Ectodermal cell (in vitro differentiated cells): ENCODE data around the gene CARD10.

ENCODE experiments used
- H3K27ac ChIP-seq: 2 replicates; pipeline ENCODE4 v1.7.0; 2013; ENCODE audit warnings: mild to moderate bottlenecking, low read depth, low read length; ENCODE audit not compliant: insufficient read depth, poor library complexity, severe bottlenecking
- H3K27me3 ChIP-seq: 2 replicates; pipeline ENCODE4 v1.7.0; 2013; ENCODE audit warnings: mild to moderate bottlenecking, low read length; ENCODE audit not compliant: insufficient read depth, control insufficient read depth, poor library complexity, severe bottlenecking
- H3K36me3 ChIP-seq: one replicate; pipeline ENCODE4 v1.7.0; 2013; ENCODE audit warnings: low read length; ENCODE audit not compliant: control insufficient read depth, insufficient read depth
- H3K4me1 ChIP-seq: one replicate; pipeline ENCODE4 v1.7.0; 2013; ENCODE audit warnings: low read length; ENCODE audit not compliant: control insufficient read depth, insufficient read depth
- H3K4me3 ChIP-seq: 2 replicates; pipeline ENCODE4 v1.7.0; 2013; ENCODE audit warnings: low read depth, low read length, control low read depth; ENCODE audit not compliant: insufficient read depth
- H3K9me3 ChIP-seq: 2 replicates; pipeline ENCODE4 v1.7.0; 2013; ENCODE audit warnings: mild to moderate bottlenecking, low read length, moderate library complexity; ENCODE audit not compliant: control insufficient read depth
- WGBS, 2 experiments: methylation state at CpG; one replicate each; pipeline ENCODE4 v1.1.7; 2013; ENCODE audit warnings: missing lambda C conversion rate in 2 of 2; 5-methylcytosine and 5-hydroxymethylcytosine counted together

Gene CARD10

GRCh38 chr22:37464181-37464580 is 55.0 kb downstream of the CARD10 start:
- 72 to 83% methylated on average over 4 of the region's 4 CpGs for WGBS, 2 experiments
- peaks cover 8% of the 10 kb centered on the region for H3K4me1 ChIP-seq
- H3K36me3 ChIP-seq = no peaks in the 10 kb centered on the region
- no peaks in the 10 kb centered on the region for H3K9me3 ChIP-seq
- H3K27me3 ChIP-seq = no peaks in the 10 kb centered on the region
- no peak overlapping the region for H3K4me3 ChIP-seq
- H3K27ac ChIP-seq = no peak overlapping the region

- H3K9me3 ChIP-seq = no peaks in the 10 kb centered on the region
- 4 to 7% methylated on average over 5 of the region's 5 CpGs for WGBS, 2 experiments
- H3K27me3 ChIP-seq = peaks cover 4% of the 10 kb centered on the region
- no peak overlapping the region for H3K4me3 ChIP-seq
- no peaks in the 10 kb centered on the region for H3K36me3 ChIP-seq
- H3K4me1 ChIP-seq = peaks cover 8% of the 10 kb centered on the region
- no peak overlapping the region for H3K27ac ChIP-seq
Measured at GRCh38 chr22:37462983-37463382, 56.2 kb downstream of the CARD10 start.

GRCh38 chr22:37462436-37462835 is 56.8 kb downstream of the CARD10 start:
- peaks cover 5% of the 10 kb centered on the region for H3K27me3 ChIP-seq
- WGBS, 2 experiments = 80 to 84% methylated on average over 5 of the region's 5 CpGs
- no peaks in the 10 kb centered on the region for H3K36me3 ChIP-seq
- peaks cover 4% of the 10 kb centered on the region for H3K4me1 ChIP-seq
- no peak overlapping the region for H3K27ac ChIP-seq
- H3K4me3 ChIP-seq = no peak overlapping the region
- H3K9me3 ChIP-seq = no peaks in the 10 kb centered on the region

GRCh38 chr22:37461961-37462360 is 57.3 kb downstream of the CARD10 start:
- Histone ChIP-seq H3K36me3 (no peaks in the 10 kb centered on the region), H3K9me3 (no peaks in the 10 kb centered on the region), H3K4me3 (no peak overlapping the region), H3K27me3 (peaks cover 5% of the 10 kb centered on the region), H3K4me1 (no peaks in the 10 kb centered on the region), H3K27ac (no peak overlapping the region)
- 60% methylated on average over 6 of the region's 6 CpGs for WGBS, 2 experiments

GRCh38 chr22:37460684-37461083 is 58.5 kb downstream of the CARD10 start:
- WGBS, 2 experiments = 92 to 100% methylated on average over 3 of the region's 3 CpGs
- Histone ChIP-seq H3K27ac (no peak overlapping the region), H3K4me1 (peaks cover 8% of the 10 kb centered on the region), H3K27me3 (peaks cover 5% of the 10 kb centered on the region), H3K36me3 (no peaks in the 10 kb centered on the region), H3K9me3 (no peaks in the 10 kb centered on the region), H3K4me3 (no peak overlapping the region)

- H3K27ac ChIP-seq = no peak overlapping the region
- 86 to 91% methylated on average over 9 of the region's 9 CpGs for WGBS, 2 experiments
- peaks cover 10% of the 10 kb centered on the region for H3K4me1 ChIP-seq
Measured at GRCh38 chr22:37459206-37459605, 60.0 kb downstream of the CARD10 start.

GRCh38 chr22:37457093-37457893 is 61.9 kb downstream of the CARD10 start:
- H3K36me3 ChIP-seq = no peaks in the 10 kb centered on the region
- H3K9me3 ChIP-seq = no peaks in the 10 kb centered on the region
- peaks cover 10% of the 10 kb centered on the region for H3K4me1 ChIP-seq
- no peak overlapping the region for H3K27ac ChIP-seq
- WGBS, 2 experiments = 33 to 38% methylated on average over 4 of the region's 4 CpGs
- H3K27me3 ChIP-seq = peaks cover 5% of the 10 kb centered on the region
- no peak overlapping the region for H3K4me3 ChIP-seq

More at GRCh38 chr22:37459206-37459605, 60.0 kb downstream of the CARD10 start:
- Histone ChIP-seq H3K4me3 (no peak overlapping the region), H3K27me3 (peaks cover 5% of the 10 kb centered on the region), H3K36me3 (no peaks in the 10 kb centered on the region), H3K9me3 (no peaks in the 10 kb centered on the region)

GRCh38 chr22:37456346-37456745 is 62.9 kb downstream of the CARD10 start:
- Histone ChIP-seq H3K4me3 (no peak overlapping the region), H3K4me1 (peaks cover 10% of the 10 kb centered on the region), H3K27ac (no peak overlapping the region), H3K27me3 (peaks cover 5% of the 10 kb centered on the region), H3K9me3 (no peaks in the 10 kb centered on the region), H3K36me3 (no peaks in the 10 kb centered on the region)
- 80 to 85% methylated on average over 17 of the region's 17 CpGs for WGBS, 2 experiments

GRCh38 chr22:37455896-37456295 is 63.3 kb downstream of the CARD10 start:
- WGBS, 2 experiments = 66 to 69% methylated on average over 14 of the region's 14 CpGs
- Histone ChIP-seq H3K4me3 (no peak overlapping the region), H3K4me1 (peaks cover 10% of the 10 kb centered on the region), H3K27ac (no peak overlapping the region), H3K36me3 (no peaks in the 10 kb centered on the region), H3K9me3 (no peaks in the 10 kb centered on the region), H3K27me3 (peaks cover 5% of the 10 kb centered on the region)

GRCh38 chr22:37454857-37455686 is 64.1 kb downstream of the CARD10 start:
- Histone ChIP-seq H3K27me3 (peaks cover 5% of the 10 kb centered on the region), H3K27ac (no peak overlapping the region), H3K9me3 (no peaks in the 10 kb centered on the region), H3K36me3 (no peaks in the 10 kb centered on the region), H3K4me3 (no peak overlapping the region), H3K4me1 (peaks cover 10% of the 10 kb centered on the region)
- 74 to 80% methylated on average over 19 to 21 of the region's 21 CpGs for WGBS, 2 experiments
